ENCODE measurements around the gene PHF20. TPM values are rescaled to one million over a fixed set of nuclear protein-coding genes. Genes with fewer than 3 reads are reported as not detected.
A peak's percentile ranks its signal among the peaks of the same experiment; 100 is the strongest.
"Not testable (repeated sequence)": the region's sequence is repeated elsewhere in the genome, so short reads cannot be mapped to it uniquely, and the experiment has no call there.

Gene PHF20
- total RNA-seq, 1 donor from 2014 or later, result 40.1 TPM

GRCh38 chr20:35954200-35954906 is 182.5 kb downstream of the PHF20 start, which contains the start of gene SCAND1:
TSS of gene SCAND1 (minus strand) at chr20:35954502. CDS start at chr20:35954284, 218 bp downstream.
- H3K4me1 Mint-ChIP-seq (ENCODE audit: low read depth, unreplicated experiment), result peaks cover 7% of the 10 kb centered on the region
- TF ChIP-seq CTCF (IDR thresholded peaks at IDR 0.05; ENCODE audit: insufficient read depth, low read depth, low read length), result peak; percentile 85
- TF ChIP-seq EZH2 (IDR thresholded peaks at IDR 0.05; ENCODE audit: insufficient read depth, low read length), result no peak
- peak within 1 kb of the TSS; percentile 98 for H3K4me3 Mint-ChIP-seq (ENCODE audit: unreplicated experiment)
- Histone ChIP-seq H3K27me3 (ENCODE audit: insufficient read depth, low read length) (no peaks in the 10 kb centered on the region), H3K4me1 (ENCODE audit: insufficient read depth, low read length) (peaks cover 11% of the 10 kb centered on the region), H4K20me1 (ENCODE audit: insufficient read depth, low read length) (peaks cover 22% of the 10 kb centered on the region), H3K9me3 (ENCODE audit: insufficient read depth, low read depth, low read length) (no peaks in the 10 kb centered on the region), H3K36me3 (ENCODE audit: insufficient read depth, low read length) (peaks cover 1% of the 10 kb centered on the region), H3K9ac (ENCODE audit: low read length) (peak within 1 kb of the TSS; percentile 99), H3K27ac (ENCODE audit: low read depth, low read length) (peak within 1 kb of the TSS; percentile 96), H2AFZ (ENCODE audit: low read depth, low read length) (peak within 1 kb of the TSS; percentile 95), H3K79me2 (ENCODE audit: insufficient read depth, low read length) (peaks cover 23% of the 10 kb centered on the region), H3K4me3 (ENCODE audit: insufficient read depth, low read depth, low read length) (peak within 1 kb of the TSS; percentile 85), H3K4me2 (ENCODE audit: low read length) (peak within 1 kb of the TSS; percentile 92)
- peaks cover 2% of the 10 kb centered on the region for H3K27me3 Mint-ChIP-seq (ENCODE audit: low read depth, unreplicated experiment)
- FAIRE-seq (no peak), DNase-seq (ENCODE audit: low read depth) (peak; percentile 90)
- no peaks in the 10 kb centered on the region for H3K36me3 Mint-ChIP-seq (ENCODE audit: low read depth, unreplicated experiment)
- peak within 1 kb of the TSS; percentile 94 for H3K27ac Mint-ChIP-seq (ENCODE audit: unreplicated experiment)
- peaks cover 2% of the 10 kb centered on the region for H3K9me3 Mint-ChIP-seq (ENCODE audit: unreplicated experiment)

- Histone ChIP-seq H3K79me2 (ENCODE audit: insufficient read depth, low read length) (peaks cover 23% of the 10 kb centered on the region), H3K4me3 (ENCODE audit: insufficient read depth, low read depth, low read length) (peak overlapping the region; percentile 85), H3K4me2 (ENCODE audit: low read length) (peak overlapping the region; percentile 92), H4K20me1 (ENCODE audit: insufficient read depth, low read length) (peaks cover 22% of the 10 kb centered on the region), H3K27me3 (ENCODE audit: insufficient read depth, low read length) (no peaks in the 10 kb centered on the region), H3K36me3 (ENCODE audit: insufficient read depth, low read length) (no peaks in the 10 kb centered on the region), H3K4me1 (ENCODE audit: insufficient read depth, low read length) (peaks cover 11% of the 10 kb centered on the region), H2AFZ (ENCODE audit: low read depth, low read length) (peak overlapping the region; percentile 95), H3K27ac (ENCODE audit: low read depth, low read length) (peak overlapping the region; percentile 96), H3K9ac (ENCODE audit: low read length) (peak overlapping the region; percentile 99), H3K9me3 (ENCODE audit: insufficient read depth, low read depth, low read length) (no peaks in the 10 kb centered on the region)
- peaks cover 2% of the 10 kb centered on the region for H3K9me3 Mint-ChIP-seq (ENCODE audit: unreplicated experiment)
- H3K27me3 Mint-ChIP-seq (ENCODE audit: low read depth, unreplicated experiment), result peaks cover 2% of the 10 kb centered on the region
- H3K36me3 Mint-ChIP-seq (ENCODE audit: low read depth, unreplicated experiment), result peaks cover 2% of the 10 kb centered on the region
- peaks cover 7% of the 10 kb centered on the region for H3K4me1 Mint-ChIP-seq (ENCODE audit: low read depth, unreplicated experiment)
- peak overlapping the region; percentile 94 for H3K27ac Mint-ChIP-seq (ENCODE audit: unreplicated experiment)
- TF ChIP-seq EZH2 (IDR thresholded peaks at IDR 0.05; ENCODE audit: insufficient read depth, low read length), result no peak
- TF ChIP-seq CTCF (IDR thresholded peaks at IDR 0.05; ENCODE audit: insufficient read depth, low read depth, low read length), result no peak
- DNase-seq (ENCODE audit: low read depth) (peak; percentile 29), FAIRE-seq (no peak)
- H3K4me3 Mint-ChIP-seq (ENCODE audit: unreplicated experiment), result peak overlapping the region; percentile 98
Measured at GRCh38 chr20:35954907-35955251, 183.1 kb downstream of the PHF20 start.

- H3K4me2 ChIP-seq (ENCODE audit: low read length), result no peak overlapping the region
- peaks cover 23% of the 10 kb centered on the region for H3K79me2 ChIP-seq (ENCODE audit: insufficient read depth, low read length)
- H3K9me3 Mint-ChIP-seq (ENCODE audit: unreplicated experiment), result peaks cover 2% of the 10 kb centered on the region
- peaks cover 11% of the 10 kb centered on the region for H3K4me1 ChIP-seq (ENCODE audit: insufficient read depth, low read length)
- no peak for DNase-seq (ENCODE audit: low read depth)
- H3K36me3 ChIP-seq (ENCODE audit: insufficient read depth, low read length), result no peaks in the 10 kb centered on the region
- no peak overlapping the region for H3K27ac Mint-ChIP-seq (ENCODE audit: unreplicated experiment)
- TF ChIP-seq CTCF (IDR thresholded peaks at IDR 0.05; ENCODE audit: insufficient read depth, low read depth, low read length) (no peak), EZH2 (IDR thresholded peaks at IDR 0.05; ENCODE audit: insufficient read depth, low read length) (no peak)
- H3K27me3 ChIP-seq (ENCODE audit: insufficient read depth, low read length), result no peaks in the 10 kb centered on the region
- peaks cover 7% of the 10 kb centered on the region for H3K4me1 Mint-ChIP-seq (ENCODE audit: low read depth, unreplicated experiment)
- H3K27me3 Mint-ChIP-seq (ENCODE audit: low read depth, unreplicated experiment), result peaks cover 8% of the 10 kb centered on the region
- no peak overlapping the region for H2AFZ ChIP-seq (ENCODE audit: low read depth, low read length)
- H3K9me3 ChIP-seq (ENCODE audit: insufficient read depth, low read depth, low read length), result no peaks in the 10 kb centered on the region
- H4K20me1 ChIP-seq (ENCODE audit: insufficient read depth, low read length), result peaks cover 22% of the 10 kb centered on the region
- no peak overlapping the region for H3K4me3 Mint-ChIP-seq (ENCODE audit: unreplicated experiment)
- no peak overlapping the region for H3K27ac ChIP-seq (ENCODE audit: low read depth, low read length)
- H3K4me3 ChIP-seq (ENCODE audit: insufficient read depth, low read depth, low read length), result no peak overlapping the region
- FAIRE-seq, result no peak
- no peak overlapping the region for H3K9ac ChIP-seq (ENCODE audit: low read length)
- peaks cover 2% of the 10 kb centered on the region for H3K36me3 Mint-ChIP-seq (ENCODE audit: low read depth, unreplicated experiment)
Measured at GRCh38 chr20:35956616-35957015, 184.8 kb downstream of the PHF20 start.

- not testable (repeated sequence) for H3K27ac Mint-ChIP-seq (ENCODE audit: unreplicated experiment); H3K4me1 Mint-ChIP-seq (ENCODE audit: low read depth, unreplicated experiment); FAIRE-seq; H4K20me1 ChIP-seq (ENCODE audit: insufficient read depth, low read length); H3K27me3 ChIP-seq (ENCODE audit: insufficient read depth, low read length); H3K36me3 Mint-ChIP-seq (ENCODE audit: low read depth, unreplicated experiment); H3K9ac ChIP-seq (ENCODE audit: low read length); H3K9me3 ChIP-seq (ENCODE audit: insufficient read depth, low read depth, low read length); H3K4me2 ChIP-seq (ENCODE audit: low read length); H3K27ac ChIP-seq (ENCODE audit: low read depth, low read length); H2AFZ ChIP-seq (ENCODE audit: low read depth, low read length); H3K4me3 ChIP-seq (ENCODE audit: insufficient read depth, low read depth, low read length); H3K4me1 ChIP-seq (ENCODE audit: insufficient read depth, low read length); H3K36me3 ChIP-seq (ENCODE audit: insufficient read depth, low read length); H3K9me3 Mint-ChIP-seq (ENCODE audit: unreplicated experiment); DNase-seq (ENCODE audit: low read depth); H3K79me2 ChIP-seq (ENCODE audit: insufficient read depth, low read length); H3K4me3 Mint-ChIP-seq (ENCODE audit: unreplicated experiment)
- peaks cover 10% of the 10 kb centered on the region for H3K27me3 Mint-ChIP-seq (ENCODE audit: low read depth, unreplicated experiment)
Measured at GRCh38 chr20:35959291-35959690, 187.5 kb downstream of the PHF20 start.

All from astrocyte (in vitro differentiated cells and primary cell).